ENCODE results near the gene SLC18B1.

GRCh38 chr6:132728616-132729015, 69.8 kb downstream of the SLC18B1 start:
- no peak for TF ChIP-seq RBBP5 (IDR thresholded peaks at IDR 0.05; ENCODE audit: borderline replicate concordance, low read depth, low read length)
- TF ChIP-seq MAX (IDR thresholded peaks at IDR 0.05), result no peak
- TF ChIP-seq CTCF (IDR thresholded peaks at IDR 0.05; ENCODE audit: control extremely low read depth in 1 of 3, insufficient read depth in 1 of 3, low read depth in 1 of 3, low read length in 3 of 3), result peak; percentile 16 to 67 (median 43)
- no peak for TF ChIP-seq JUND (IDR thresholded peaks at IDR 0.05; ENCODE audit: low read length)
- no peak for TF ChIP-seq USF2 (IDR thresholded peaks at IDR 0.05; ENCODE audit: low read length)
- TF ChIP-seq POLR2A (IDR thresholded peaks at IDR 0.05; ENCODE audit: control extremely low read depth in 1 of 2, low read depth in 2 of 2, low read length in 2 of 2), result no peak
- TF ChIP-seq POLR2AphosphoS5 (IDR thresholded peaks at IDR 0.05; ENCODE audit: low read depth, low read length), result no peak
- TF ChIP-seq TBP (IDR thresholded peaks at IDR 0.05; ENCODE audit: low read depth, low read length), result no peak
- TF ChIP-seq EP300 (IDR thresholded peaks at IDR 0.05; ENCODE audit: borderline replicate concordance in 1 of 2, low read depth in 2 of 2, low read length in 2 of 2), result no peak
- TF ChIP-seq CREB1 (IDR thresholded peaks at IDR 0.05), result no peak

All from H1 (cell line).